GM12872 (cell line): ENCODE results near the gene CLDN5.

Experiments
- CTCF ChIP-seq: IDR thresholded peaks from 3 replicates; pipeline ENCODE4 v1.5.1; 2011; ENCODE audit warnings: low read depth, mild to moderate bottlenecking, low read length, moderate library complexity; ENCODE audit not compliant: insufficient read depth

Gene CLDN5

GRCh38 chr22:19546680-19547079 lies 22.5 kb upstream of the CLDN5 start:
- no peak for TF ChIP-seq CTCF

- TF ChIP-seq CTCF, result no peak
Observed at GRCh38 chr22:19545935-19546207, 21.7 kb upstream of the CLDN5 start.

GRCh38 chr22:19543970-19544708 lies 19.9 kb upstream of the CLDN5 start:
- no peak for TF ChIP-seq CTCF

GRCh38 chr22:19540394-19540793 lies 16.2 kb upstream of the CLDN5 start:
- no peak for TF ChIP-seq CTCF

GRCh38 chr22:19537941-19538488 lies 13.8 kb upstream of the CLDN5 start:
- TF ChIP-seq CTCF, result no peak

GRCh38 chr22:19536564-19536963 lies 12.4 kb upstream of the CLDN5 start:
- TF ChIP-seq CTCF, result no peak

GRCh38 chr22:19535001-19535400 lies 10.8 kb upstream of the CLDN5 start:
- no peak for TF ChIP-seq CTCF
